ENCODE measurements around the gene IL17REL. TPM values are rescaled to one million over a fixed set of nuclear protein-coding genes. Genes with fewer than 3 reads are reported as not detected.

IL17REL gene
- total and polyA plus RNA-seq, 2 of the 13 experiments (the other 11 are each of a cell fraction or from before 2014, with no cell fraction given): not detected

DNA sequence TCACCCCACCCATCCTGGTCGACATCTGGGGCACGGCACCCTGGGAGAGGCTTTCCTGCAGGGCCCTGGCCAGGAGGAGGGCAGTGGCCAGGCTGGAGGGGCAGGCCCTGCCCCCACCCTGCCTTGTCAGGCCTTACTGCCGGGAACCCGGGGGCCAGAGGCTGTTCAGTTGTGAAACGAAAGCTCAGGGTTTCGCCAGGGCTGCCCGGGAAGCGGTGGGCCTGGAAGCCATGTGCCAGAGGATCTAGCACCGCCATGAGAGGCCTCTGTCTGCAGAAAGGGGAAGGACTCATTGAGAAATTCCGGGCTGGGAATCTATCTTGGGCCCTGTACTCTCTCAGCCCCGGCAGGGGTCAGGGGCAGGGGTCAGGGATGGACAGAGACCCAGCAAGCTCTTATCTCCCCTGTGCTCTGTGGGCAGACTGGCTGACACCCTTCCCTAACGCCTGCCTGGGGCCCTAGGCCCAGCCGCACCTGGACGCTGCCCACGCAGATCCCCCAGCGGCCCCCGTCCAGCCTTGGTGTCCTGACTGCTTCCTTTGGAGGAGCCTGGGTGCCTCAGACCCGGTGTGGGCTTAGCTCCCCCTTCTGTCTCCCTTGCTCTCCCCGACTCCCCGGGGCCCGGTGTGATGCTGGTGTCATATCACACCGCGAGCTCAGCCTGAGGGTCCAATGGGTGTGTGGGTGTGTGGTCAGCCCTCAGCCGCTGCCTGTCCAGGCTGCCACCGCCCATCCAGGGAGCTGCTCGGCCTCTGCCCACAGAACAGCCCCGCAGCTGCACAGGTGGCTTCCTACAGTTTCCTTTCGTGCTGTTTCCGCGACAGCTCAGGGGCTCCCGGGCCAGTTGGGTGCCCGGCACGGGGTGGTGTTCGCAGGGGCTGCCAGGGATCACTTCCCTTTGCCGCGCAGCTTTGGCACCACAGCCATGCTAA lies 45.5 kb downstream of the IL17REL start (continued):
- TF ChIP-seq ZNF83 (CRISPR knock-in tag; IDR thresholded peaks at IDR 0.05; ENCODE audit: borderline replicate concordance) (no peak; the same call in 1 of the 2 replicates), TRIM24 (CRISPR knock-in tag; IDR thresholded peaks at IDR 0.05) (0 out of 2 replicates have a peak, but pooled peaks have one; percentile 1), SKI (IDR thresholded peaks at IDR 0.05; ENCODE audit: partially characterized antibody) (peak; percentile 32), RFXANK (CRISPR knock-in tag; IDR thresholded peaks at IDR 0.05) (0 out of 2 replicates have a peak, but pooled peaks have one; percentile 3), ZNF260 (CRISPR knock-in tag; IDR thresholded peaks at IDR 0.05; ENCODE audit: borderline replicate concordance, low read depth) (no peak), ZNF383 (CRISPR knock-in tag; IDR thresholded peaks at IDR 0.05; ENCODE audit: borderline replicate concordance) (no peak), ZNF691 (CRISPR knock-in tag; IDR thresholded peaks at IDR 0.05; ENCODE audit: borderline replicate concordance, low read depth) (0 out of 2 replicates have a peak, but pooled peaks have one; percentile 13), GZF1 (CRISPR knock-in tag; IDR thresholded peaks at IDR 0.05) (peak; percentile 55; the same call in 1 of the 2 replicates), UBTF (CRISPR knock-in tag; IDR thresholded peaks at IDR 0.05) (peak; percentile 86), ELF1 (CRISPR knock-in tag; IDR thresholded peaks at IDR 0.05) (peak; percentile 20), PBX2 (CRISPR knock-in tag; IDR thresholded peaks at IDR 0.05) (no peak), ZNF251 (CRISPR knock-in tag; IDR thresholded peaks at IDR 0.05) (no peak), U2AF2 (IDR thresholded peaks at IDR 0.05; ENCODE audit: low read depth, low read length) (no peak), HNRNPL (IDR thresholded peaks at IDR 0.05; ENCODE audit: low read depth, low read length) (peak; percentile 93), YY1 (IDR thresholded peaks at IDR 0.05; ENCODE audit: insufficient read depth, insufficient replicate concordance, low read depth, low read length) (peak; percentile 68), ZFP90 (CRISPR knock-in tag; IDR thresholded peaks at IDR 0.05; ENCODE audit: borderline replicate concordance) (peak; percentile 85; the same call in 1 of the 2 replicates), NFKB2 (CRISPR knock-in tag; IDR thresholded peaks at IDR 0.05; ENCODE audit: borderline replicate concordance) (peak; percentile 78; the same call in 1 of the 2 replicates), THAP9 (CRISPR knock-in tag; IDR thresholded peaks at IDR 0.05; ENCODE audit: borderline replicate concordance) (peak; percentile 32; the same call in 1 of the 2 replicates), ZMYM2 (CRISPR knock-in tag; IDR thresholded peaks at IDR 0.05) (no peak), HNF4A (CRISPR knock-in tag; IDR thresholded peaks at IDR 0.05) (peak; percentile 54)
- TF ChIP-seq, protein P1, sequence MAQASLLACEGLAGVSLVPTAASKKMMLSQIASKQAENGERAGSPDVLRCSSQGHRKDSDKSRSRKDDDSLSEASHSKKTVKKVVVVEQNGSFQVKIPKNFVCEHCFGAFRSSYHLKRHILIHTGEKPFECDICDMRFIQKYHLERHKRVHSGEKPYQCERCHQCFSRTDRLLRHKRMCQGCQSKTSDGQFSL (CRISPR knock-in tag; IDR thresholded peaks at IDR 0.05): no peak

All from HepG2 (cell line).